Muscle layer of duodenum (tissue), 2 donors: ENCODE results near the gene STRBP.
"Not testable (repeated sequence)": the region's sequence is repeated elsewhere in the genome, so short reads cannot be mapped to it uniquely, and the experiment has no call there.

Source experiments
- H3K27ac ChIP-seq: one replicate; pipeline ENCODE4 v1.7.0; 2013; ENCODE audit warnings: mild to moderate bottlenecking, low read length
- H3K27me3 ChIP-seq: one replicate; pipeline ENCODE4 v1.7.0; 2013; ENCODE audit warnings: low read depth, mild to moderate bottlenecking, control low read depth, low read length
- H3K36me3 ChIP-seq, 2 donors: one replicate each; pipeline ENCODE4 v1.7.0; 2013; ENCODE audit warnings: low read length in 2 of 2, control low read depth in 1 of 2, mild to moderate bottlenecking in 1 of 2; ENCODE audit not compliant: insufficient read depth in 2 of 2, control insufficient read depth in 1 of 2
- H3K4me1 ChIP-seq, 2 donors: one replicate each; pipeline ENCODE4 v1.7.0; 2013; ENCODE audit warnings: low read length in 2 of 2, mild to moderate bottlenecking in 2 of 2, control low read depth in 1 of 2, moderate library complexity in 1 of 2; ENCODE audit not compliant: insufficient read depth in 2 of 2, control insufficient read depth in 1 of 2
- H3K4me3 ChIP-seq, 2 donors: one replicate each; pipeline ENCODE4 v1.7.0; 2013; ENCODE audit warnings: low read length in 2 of 2, low read depth in 1 of 2, mild to moderate bottlenecking in 1 of 2
- H3K9me3 ChIP-seq, 2 donors: one replicate each; pipeline ENCODE4 v1.7.0; 2013; ENCODE audit warnings: low read length in 2 of 2, control low read depth in 1 of 2, mild to moderate bottlenecking in 1 of 2; ENCODE audit not compliant: control insufficient read depth in 1 of 2
- donor health status: healthy.

The STRBP gene

DNA sequence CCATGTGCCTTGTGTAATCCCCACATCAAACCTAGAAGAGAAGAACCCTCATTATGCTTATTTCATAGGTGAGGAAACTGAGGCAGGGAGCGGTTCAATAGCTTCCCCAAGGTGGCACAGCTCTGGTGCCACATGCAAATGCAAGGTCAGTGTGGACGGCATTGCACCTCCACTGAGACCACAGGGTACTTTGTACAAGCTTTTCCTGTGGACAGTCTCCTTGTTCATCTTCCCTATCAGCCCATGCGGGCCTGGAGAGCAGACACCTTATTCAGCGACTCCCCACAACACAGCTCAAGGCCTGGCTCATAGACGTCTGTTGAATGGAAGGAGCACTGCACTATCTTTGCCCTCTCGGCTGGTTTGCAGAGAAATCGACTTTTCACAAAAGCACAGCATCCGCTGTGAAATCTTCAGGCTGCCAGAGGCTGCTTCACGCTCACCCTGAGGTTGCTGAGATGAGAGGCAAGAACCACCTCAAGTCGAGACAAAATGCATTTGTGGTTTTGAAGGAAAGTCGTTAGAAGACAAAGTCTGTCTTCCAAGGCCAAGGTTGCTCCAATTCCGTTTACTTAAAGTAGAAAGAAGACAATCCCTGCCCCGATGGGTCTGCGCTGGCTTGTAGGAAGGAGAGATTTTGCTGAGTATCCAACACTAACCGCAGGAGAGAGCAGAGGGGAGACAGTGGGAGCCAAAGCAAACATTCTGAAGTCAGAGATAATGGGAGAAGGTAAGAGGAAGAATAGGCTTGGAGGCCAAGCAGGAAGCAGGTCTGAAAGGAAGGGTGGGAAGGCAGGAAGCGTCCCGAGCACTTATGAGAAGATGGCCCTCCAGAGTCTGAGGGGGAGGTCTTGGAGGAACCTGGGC is 34.2 kb upstream of the STRBP start:
- no peaks in the 10 kb centered on the region for H3K27me3 ChIP-seq
- no peaks in the 10 kb centered on the region for H3K9me3 ChIP-seq
- no peaks in the 10 kb centered on the region for H3K4me1 ChIP-seq
- H3K36me3 ChIP-seq = no peaks in the 10 kb centered on the region
- no peak overlapping the region for H3K27ac ChIP-seq
- H3K4me3 ChIP-seq = no peak overlapping the region

- H3K9me3 ChIP-seq = not testable (repeated sequence)
Observed at GRCh38 chr9:123301936-123302335, 33.5 kb upstream of the STRBP start.

GRCh38 chr9:123300554-123300953 is 32.2 kb upstream of the STRBP start:
- Histone ChIP-seq H3K9me3 (no peaks in the 10 kb centered on the region), H3K4me1 (no peaks in the 10 kb centered on the region), H3K36me3 (no peaks in the 10 kb centered on the region), H3K27ac (no peak overlapping the region), H3K27me3 (no peaks in the 10 kb centered on the region), H3K4me3 (no peak overlapping the region)

More at GRCh38 chr9:123301936-123302335, 33.5 kb upstream of the STRBP start:
- H3K36me3 ChIP-seq, H3K4me3 ChIP-seq, H3K27me3 ChIP-seq, H3K27ac ChIP-seq, H3K4me1 ChIP-seq: not testable (repeated sequence)

- Histone ChIP-seq H3K36me3 (no peaks in the 10 kb centered on the region), H3K4me1 (no peaks in the 10 kb centered on the region), H3K27ac (no peak overlapping the region), H3K27me3 (no peaks in the 10 kb centered on the region), H3K9me3 (no peaks in the 10 kb centered on the region), H3K4me3 (no peak overlapping the region)
Observed at GRCh38 chr9:123299558-123300126, 31.3 kb upstream of the STRBP start.

DNA sequence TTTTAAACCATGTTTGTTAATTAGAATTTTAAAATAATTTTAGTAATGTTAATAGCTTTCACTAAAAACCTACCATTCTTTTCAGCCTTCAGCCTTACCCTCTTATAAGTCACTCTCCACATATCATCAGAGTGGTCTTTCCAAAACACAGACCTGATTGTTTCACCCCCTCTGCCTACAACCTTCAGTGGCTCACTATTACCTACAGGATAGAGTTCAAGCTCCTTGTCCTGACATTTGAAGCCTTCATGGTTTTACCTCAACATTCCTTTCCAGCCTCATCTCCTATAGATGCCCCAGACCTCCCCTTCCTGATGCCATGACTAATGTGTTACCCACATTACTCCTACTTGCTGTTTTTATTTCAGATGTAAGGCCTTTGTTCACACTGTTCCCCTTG is 27.8 kb upstream of the STRBP start:
- Histone ChIP-seq H3K36me3 (no peaks in the 10 kb centered on the region), H3K27ac (no peak overlapping the region), H3K4me1 (no peaks in the 10 kb centered on the region), H3K27me3 (no peaks in the 10 kb centered on the region), H3K4me3 (no peak overlapping the region), H3K9me3 (no peaks in the 10 kb centered on the region)

- no peaks in the 10 kb centered on the region for H3K27me3 ChIP-seq
- no peaks in the 10 kb centered on the region for H3K36me3 ChIP-seq
- H3K4me1 ChIP-seq = no peaks in the 10 kb centered on the region
- no peak overlapping the region for H3K27ac ChIP-seq
- H3K4me3 ChIP-seq = no peak overlapping the region
- no peaks in the 10 kb centered on the region for H3K9me3 ChIP-seq
Observed at GRCh38 chr9:123291736-123292135, 23.4 kb upstream of the STRBP start.

DNA sequence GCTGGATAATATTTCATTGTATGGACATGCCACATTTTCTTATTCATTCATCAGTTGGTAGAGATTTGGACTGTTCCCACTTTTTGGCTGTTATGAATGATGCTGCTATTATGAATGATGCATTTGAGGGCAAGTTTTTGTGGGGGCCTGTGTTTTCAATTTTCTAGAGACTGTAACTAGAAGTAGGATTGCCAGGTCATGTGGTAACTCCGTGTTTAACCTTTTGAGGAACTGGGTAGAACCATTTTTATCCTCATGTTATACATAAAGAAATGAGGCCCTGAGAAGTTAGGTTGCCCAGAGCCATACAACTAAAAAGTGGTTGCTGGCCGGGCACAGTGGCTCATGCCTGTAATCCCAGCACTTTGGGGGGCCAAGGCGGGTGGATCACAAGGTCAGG is 22.4 kb upstream of the STRBP start:
- H3K36me3 ChIP-seq = no peaks in the 10 kb centered on the region

GRCh38 chr9:123287639-123288038 is 19.3 kb upstream of the STRBP start:
- Histone ChIP-seq H3K9me3 (no peaks in the 10 kb centered on the region), H3K4me1 (no peaks in the 10 kb centered on the region), H3K36me3 (no peaks in the 10 kb centered on the region), H3K27me3 (no peaks in the 10 kb centered on the region), H3K4me3 (no peak overlapping the region), H3K27ac (no peak overlapping the region)

More for the DNA sequence above, 22.4 kb upstream of the STRBP start:
- Histone ChIP-seq H3K27ac (no peak overlapping the region), H3K4me1 (no peaks in the 10 kb centered on the region), H3K9me3 (no peaks in the 10 kb centered on the region), H3K27me3 (no peaks in the 10 kb centered on the region), H3K4me3 (no peak overlapping the region)

GRCh38 chr9:123286324-123286723 is 17.9 kb upstream of the STRBP start:
- H3K27ac ChIP-seq = no peak overlapping the region
- no peaks in the 10 kb centered on the region for H3K27me3 ChIP-seq
- H3K4me1 ChIP-seq = no peaks in the 10 kb centered on the region
- H3K36me3 ChIP-seq = no peaks in the 10 kb centered on the region
- no peak overlapping the region for H3K4me3 ChIP-seq
- H3K9me3 ChIP-seq = no peaks in the 10 kb centered on the region

GRCh38 chr9:123284656-123285055 is 16.3 kb upstream of the STRBP start:
- no peaks in the 10 kb centered on the region for H3K36me3 ChIP-seq

DNA sequence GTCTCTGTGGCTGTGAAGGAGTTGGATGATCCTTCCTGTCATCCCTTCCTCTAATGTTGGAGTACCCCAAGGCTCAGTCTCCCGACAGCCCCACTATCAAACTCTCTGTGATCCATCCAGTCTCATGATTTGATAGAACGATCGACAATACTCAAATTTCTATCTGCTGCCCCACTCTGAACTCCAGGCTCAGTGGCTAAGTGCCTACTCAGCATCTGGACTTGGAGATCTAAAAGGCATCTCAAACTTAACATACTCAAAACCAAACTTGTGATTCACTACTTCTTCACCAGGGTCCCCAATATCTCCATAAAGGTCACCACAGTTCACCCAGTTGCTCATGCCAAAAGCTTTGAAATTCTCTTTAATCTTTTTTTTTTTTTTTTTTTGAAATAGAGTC is 15.1 kb upstream of the STRBP start:
- H3K27me3 ChIP-seq = no peaks in the 10 kb centered on the region
- H3K27ac ChIP-seq = no peak overlapping the region
- H3K4me3 ChIP-seq = no peak overlapping the region
- H3K9me3 ChIP-seq = no peaks in the 10 kb centered on the region
- H3K36me3 ChIP-seq = no peaks in the 10 kb centered on the region
- no peaks in the 10 kb centered on the region for H3K4me1 ChIP-seq

More at GRCh38 chr9:123284656-123285055, 16.3 kb upstream of the STRBP start:
- Histone ChIP-seq H3K9me3 (no peaks in the 10 kb centered on the region), H3K27me3 (no peaks in the 10 kb centered on the region), H3K4me1 (no peaks in the 10 kb centered on the region), H3K27ac (no peak overlapping the region), H3K4me3 (no peak overlapping the region)

DNA sequence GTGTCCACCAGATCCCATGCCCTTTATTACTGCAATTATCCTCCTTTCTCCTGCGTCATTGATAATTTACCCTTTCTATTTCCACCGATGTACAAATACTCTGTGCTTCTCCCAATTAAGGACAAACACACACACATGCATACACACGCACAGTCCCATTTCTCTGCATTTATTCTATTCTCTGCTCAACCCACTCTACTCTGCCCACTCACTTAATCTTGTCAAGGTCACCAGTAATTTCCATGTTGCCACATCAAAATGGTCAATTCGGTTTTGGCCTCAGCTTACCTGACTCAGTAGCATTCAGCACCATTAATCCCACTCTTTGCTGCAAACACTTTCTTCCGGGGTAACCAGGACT is 14.6 kb upstream of the STRBP start:
- Histone ChIP-seq H3K27me3 (no peaks in the 10 kb centered on the region), H3K27ac (no peak overlapping the region), H3K4me3 (no peak overlapping the region), H3K9me3 (no peaks in the 10 kb centered on the region), H3K4me1 (no peaks in the 10 kb centered on the region), H3K36me3 (no peaks in the 10 kb centered on the region)
